SIG-M5 (cell line): ENCODE measurements around the gene EIF4E3.

Source experiments
- DNase-seq: peaks from one replicate; lab custom pipeline; 2025; lab: John Stamatoyannopoulos, UW

The EIF4E3 gene

GRCh38 chr3:71723452-71724170 lies 1.6 kb downstream of the EIF4E3 start:
- no peak for DNase-seq

GRCh38 chr3:71722693-71723092 lies 2.5 kb downstream of the EIF4E3 start:
- DNase-seq, result no peak

- DNase-seq, result no peak
Measured at GRCh38 chr3:71721651-71722157, 3.5 kb downstream of the EIF4E3 start.

GRCh38 chr3:71721002-71721401 lies 4.2 kb downstream of the EIF4E3 start:
- DNase-seq, result no peak

- no peak for DNase-seq
Measured at GRCh38 chr3:71718072-71718471, 7.1 kb downstream of the EIF4E3 start.

DNA sequence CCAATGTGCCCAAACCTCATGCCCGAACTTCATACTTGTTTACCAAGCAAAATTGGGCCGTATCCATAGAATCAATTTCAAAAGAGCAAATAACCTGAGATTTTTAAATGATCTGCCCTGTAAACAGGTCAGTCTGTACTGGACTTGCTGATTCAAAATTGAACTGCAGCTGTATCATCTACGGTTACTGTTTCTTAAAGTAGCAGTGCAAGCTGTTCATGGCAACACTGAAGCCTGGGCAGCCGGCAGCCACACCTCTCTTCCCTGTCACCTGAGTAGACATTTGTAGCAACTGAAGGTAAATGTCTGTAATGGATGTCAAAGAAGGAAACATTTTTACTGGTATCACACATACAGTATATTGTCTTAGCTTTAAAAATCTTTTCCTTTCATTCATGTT lies 10.6 kb downstream of the EIF4E3 start:
- no peak for DNase-seq

- DNase-seq, result no peak
Measured at GRCh38 chr3:71713041-71713440, 12.2 kb downstream of the EIF4E3 start.

DNA sequence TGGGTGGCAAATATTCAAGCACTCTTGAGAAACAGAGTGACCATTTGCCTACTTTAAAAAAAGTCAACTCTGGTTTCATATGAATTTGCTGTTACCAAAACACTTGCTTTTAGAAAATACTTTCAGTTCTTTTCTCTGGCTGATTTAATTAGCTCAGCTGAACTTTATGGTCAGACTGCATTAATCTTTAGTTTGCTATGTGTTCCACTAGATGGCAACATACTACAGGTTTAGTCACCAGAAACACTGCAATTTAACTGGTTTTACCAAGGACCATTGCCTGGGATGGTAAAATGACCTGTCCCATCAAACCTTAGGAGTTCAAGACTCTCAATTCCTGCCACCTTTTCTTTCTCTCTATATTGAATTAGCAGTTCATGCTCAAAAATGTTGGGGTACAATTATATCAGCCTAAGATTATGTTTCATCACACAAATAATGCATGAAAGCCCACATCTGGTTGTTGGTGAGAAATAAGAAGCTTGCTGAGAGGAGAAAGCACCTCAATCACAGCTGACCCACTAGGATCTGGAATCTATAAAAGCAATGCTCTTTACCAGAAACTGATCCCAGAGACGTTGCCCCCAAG lies 14.2 kb downstream of the EIF4E3 start:
- no peak for DNase-seq

GRCh38 chr3:71709908-71710511 lies 15.2 kb downstream of the EIF4E3 start:
- no peak for DNase-seq

DNA sequence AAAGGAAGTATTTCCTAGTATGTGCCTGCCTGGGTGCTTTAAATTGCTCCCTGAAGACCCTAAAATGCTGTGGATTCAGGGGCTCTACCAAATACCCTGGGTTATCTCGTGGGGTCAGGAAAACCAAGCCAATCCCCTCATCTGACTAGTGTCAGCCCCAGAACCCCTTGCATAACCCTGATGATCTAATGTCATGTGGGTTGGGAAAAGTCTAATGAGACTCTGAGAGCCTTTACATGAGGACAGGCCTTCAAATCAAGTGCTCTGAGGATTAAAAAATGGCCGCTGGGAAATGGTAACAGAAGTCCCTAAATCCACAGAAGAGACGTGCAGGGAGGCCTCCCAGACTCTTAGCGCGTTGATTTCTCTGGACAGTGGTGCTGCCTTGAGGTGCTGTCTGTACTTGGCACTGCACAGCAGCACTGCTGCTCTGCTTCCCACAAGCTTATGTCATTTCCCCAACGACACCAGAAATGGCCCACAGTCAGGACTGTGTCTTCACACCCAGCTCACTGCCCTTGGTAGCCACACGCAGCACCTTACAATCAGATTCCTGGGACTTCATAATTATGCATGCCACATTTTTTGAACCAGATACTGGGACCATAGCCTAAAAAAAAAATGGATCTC lies 16.6 kb downstream of the EIF4E3 start:
- no peak for DNase-seq

- no peak for DNase-seq
Measured at GRCh38 chr3:71707595-71707994, 17.6 kb downstream of the EIF4E3 start.

GRCh38 chr3:71705681-71706080 lies 19.5 kb downstream of the EIF4E3 start:
- no peak for DNase-seq

GRCh38 chr3:71704915-71705314 lies 20.3 kb downstream of the EIF4E3 start:
- no peak for DNase-seq

DNA sequence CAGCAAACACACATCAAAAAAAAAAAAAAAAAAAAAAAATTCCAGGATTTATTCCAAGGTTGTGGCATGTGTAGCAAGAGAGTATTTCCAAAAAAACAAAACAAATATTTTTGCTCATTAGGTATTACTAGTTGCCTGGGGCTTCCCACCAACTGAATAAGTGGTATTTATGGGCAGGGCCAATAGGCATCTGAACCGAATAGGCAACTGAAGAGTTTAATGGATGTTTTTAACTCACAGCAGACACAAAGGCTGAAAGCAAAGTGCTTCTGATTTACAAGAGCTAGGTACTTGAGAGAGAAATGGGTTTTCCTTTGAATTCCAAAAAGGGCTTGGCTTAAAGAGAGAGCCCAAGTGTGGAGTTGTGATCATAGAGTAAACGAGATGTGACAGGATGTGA lies 21.4 kb downstream of the EIF4E3 start:
- no peak for DNase-seq

DNA sequence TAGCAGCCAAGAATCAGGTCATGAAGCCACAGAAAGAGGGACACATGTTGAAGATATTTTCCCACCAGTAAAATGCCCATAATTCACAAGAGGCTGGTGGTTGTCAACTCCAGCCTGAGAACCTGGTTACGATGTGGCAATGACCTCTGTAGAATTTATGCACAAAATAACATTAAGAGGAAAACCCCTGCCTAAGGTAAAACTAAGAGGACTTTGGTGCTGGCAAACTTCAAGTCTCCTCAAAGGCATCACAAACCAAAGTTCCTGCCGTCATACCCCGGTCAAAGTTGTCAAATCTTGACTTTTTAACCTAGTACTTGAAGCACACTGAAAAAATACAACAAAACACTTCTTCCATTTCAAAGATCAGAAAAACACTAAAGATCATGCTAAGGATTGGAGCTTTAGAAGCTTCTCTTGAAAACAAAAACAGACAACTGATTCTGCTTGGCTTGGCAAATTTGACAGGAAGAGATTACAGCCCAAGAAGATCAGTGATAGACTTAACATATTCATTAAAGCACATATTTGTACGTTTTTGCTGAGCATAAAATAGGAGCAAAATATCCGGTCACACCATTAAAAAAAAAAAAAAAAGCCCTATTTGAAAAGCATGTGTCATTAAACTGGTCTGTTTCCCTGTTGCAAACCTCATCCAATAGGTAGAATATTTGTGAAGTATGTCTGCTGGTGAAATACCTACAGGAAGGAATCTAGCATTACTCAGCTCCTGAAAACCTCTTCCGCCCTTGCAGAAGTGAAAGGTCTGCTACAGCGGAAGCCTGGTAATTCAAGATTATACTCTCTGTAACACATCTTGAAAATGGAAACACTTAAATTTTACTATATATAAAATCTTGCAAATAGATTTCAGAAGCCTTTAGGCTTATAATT lies 22.8 kb downstream of the EIF4E3 start:
- no peak for DNase-seq

DNA sequence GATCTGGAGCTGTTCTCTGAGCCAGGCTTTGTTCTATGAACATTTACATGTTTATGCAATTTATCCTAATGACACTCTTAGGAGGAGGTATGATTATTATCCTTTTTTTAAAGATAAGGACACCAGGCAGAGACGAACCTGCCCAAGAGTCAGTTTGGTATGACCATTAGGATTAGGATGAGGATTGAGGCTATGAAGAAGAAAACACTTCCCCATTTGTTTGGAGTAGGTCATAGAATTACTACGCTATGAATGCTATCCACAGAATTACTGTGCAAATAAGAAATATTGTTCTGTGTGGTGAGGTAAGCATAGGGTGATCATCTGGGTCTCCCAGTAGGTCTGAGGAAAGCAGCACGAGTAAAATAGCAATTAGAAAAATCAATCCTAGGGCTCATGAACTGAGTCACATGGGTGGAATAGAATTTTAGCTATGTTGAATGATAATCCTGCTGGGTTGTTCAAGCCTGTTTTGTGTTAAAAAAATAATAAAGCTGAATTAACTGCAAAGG lies 23.9 kb downstream of the EIF4E3 start:
- DNase-seq, result no peak

- DNase-seq, result no peak
Measured at GRCh38 chr3:71695000-71695482, 30.2 kb downstream of the EIF4E3 start.

DNA sequence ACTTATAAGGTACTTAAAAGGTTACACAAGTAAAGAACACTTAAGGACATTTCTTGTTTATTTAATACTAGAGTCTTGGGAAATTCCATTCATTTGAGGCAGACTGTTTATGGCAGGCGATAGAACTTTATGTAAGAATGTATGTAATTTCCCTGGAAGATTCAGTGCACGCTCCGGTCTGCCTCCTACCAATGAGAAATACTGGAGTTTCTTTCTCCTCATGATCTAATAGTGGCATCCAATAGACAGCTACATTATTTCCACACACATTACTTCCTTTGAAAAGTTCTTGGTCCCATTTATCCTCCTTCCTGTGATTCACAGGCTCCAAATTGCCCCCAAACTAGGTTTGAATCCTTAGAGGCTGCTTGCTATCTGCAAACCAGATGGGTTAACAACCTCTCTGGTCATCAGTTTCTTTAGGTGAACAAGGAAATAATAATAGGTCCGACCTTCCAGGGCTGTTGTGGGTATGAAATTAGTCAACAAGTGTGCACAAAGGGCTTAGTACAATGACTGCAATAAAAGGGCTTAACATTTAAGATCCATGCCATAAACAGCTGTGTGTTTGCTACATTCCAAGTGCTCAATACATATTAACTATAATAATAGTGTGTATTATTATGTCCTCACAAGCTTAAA lies 30.7 kb downstream of the EIF4E3 start:
- no peak for DNase-seq

DNA sequence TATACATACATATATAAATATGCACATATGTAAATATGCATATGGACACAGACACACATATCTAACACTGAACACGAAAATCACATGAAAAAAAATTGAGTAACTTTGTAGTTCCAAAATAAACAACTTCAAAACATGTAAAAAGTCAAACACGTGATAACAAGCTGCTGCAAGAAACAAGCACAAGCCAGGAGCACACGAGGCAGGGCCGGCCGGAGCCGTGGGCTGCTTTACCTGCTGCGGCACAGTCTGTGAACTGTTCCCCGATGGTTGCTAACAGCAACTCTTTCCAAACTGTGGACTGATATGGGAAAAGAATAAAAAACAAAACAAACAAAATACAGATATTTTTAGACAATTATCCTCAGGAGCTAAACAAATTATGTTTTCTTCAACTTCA lies 31.6 kb downstream of the EIF4E3 start:
- no peak for DNase-seq

DNA sequence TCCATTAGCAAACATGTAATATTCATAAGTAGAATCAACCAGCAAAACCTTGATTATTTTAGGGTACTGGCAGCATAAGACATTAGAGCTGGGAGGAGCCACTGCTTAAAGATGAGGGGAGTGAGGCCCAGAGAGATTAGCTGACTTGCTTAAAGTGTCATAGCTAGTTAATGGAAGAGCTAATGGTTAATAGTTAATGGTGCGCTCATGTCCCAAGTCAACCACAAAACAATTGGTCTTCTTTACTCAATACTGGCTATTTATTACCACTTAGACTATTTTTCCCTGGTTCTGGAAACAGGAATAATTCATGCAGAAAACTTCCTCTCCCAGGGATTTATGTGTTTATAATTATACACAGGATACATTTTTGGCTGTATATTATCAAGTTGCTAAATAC lies 33.1 kb downstream of the EIF4E3 start:
- no peak for DNase-seq

DNA sequence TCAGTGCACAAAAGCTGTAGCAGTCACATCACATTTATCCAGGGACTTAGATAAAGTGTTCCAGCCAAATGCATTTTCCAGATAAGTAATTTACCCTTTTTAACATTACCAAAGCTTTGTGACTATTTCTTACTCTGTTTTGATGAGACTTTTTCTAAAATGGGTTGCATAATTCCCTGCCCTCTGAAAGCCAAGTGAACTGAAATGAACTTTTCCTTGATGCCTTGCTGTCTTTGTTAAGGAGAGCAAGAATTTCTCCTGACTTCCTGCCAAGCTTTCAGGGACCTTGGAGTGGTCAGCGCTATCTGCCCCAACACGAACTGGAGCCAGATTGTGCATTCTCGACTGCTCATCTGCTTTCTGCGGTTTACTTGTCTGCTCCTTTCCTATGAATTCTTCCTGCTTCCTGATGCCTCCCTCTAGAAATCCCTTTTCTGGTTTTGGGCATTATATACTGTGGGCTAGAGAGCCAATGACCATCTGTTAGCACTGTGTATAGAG lies 34.8 kb downstream of the EIF4E3 start:
- DNase-seq, result no peak
